ENCODE measurements around the gene MRRF.
"Not testable (repeated sequence)": the region's sequence is repeated elsewhere in the genome, so short reads cannot be mapped to it uniquely, and the experiment has no call there.

MRRF gene

GRCh38 chr9:122276096-122276495 lies 11.4 kb downstream of the MRRF start:
- no peak for DNase-seq (ENCODE audit: low read depth in 3 of 3)

DNA sequence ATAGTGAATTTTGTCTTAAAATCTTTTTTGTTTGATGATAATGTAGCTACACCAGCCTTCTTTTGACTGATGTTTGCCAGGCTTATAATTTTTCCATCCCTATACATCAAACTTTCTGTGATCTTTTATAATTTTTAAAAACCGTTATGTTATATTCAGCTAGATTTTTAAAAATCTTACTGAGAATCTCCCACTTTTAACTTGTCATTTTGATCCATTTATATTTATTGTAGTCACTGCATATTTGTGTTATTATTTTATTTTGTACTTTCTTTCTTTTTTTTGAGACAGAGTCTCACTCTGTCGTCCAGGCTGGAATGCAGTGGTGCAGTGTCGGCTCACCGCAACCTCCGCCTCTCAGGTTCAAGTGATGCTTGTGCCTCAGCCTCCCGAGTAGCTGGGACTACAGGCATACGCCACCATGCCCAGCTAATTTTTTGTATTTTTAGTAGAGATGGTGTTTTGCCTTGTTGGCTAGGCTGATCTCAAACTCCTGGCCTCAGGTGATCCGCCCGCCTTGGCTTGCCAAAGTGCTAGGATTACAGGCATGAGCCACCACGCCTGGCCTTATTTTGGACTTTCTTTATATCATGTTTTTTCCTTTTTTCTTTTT lies 12.7 kb downstream of the MRRF start:
- DNase-seq (ENCODE audit: low read depth in 3 of 3), result no peak

- DNase-seq (ENCODE audit: low read depth in 3 of 3), result no peak
These were observed 16.7 kb downstream of the MRRF start for GRCh38 chr9:122281368-122281767.

DNA sequence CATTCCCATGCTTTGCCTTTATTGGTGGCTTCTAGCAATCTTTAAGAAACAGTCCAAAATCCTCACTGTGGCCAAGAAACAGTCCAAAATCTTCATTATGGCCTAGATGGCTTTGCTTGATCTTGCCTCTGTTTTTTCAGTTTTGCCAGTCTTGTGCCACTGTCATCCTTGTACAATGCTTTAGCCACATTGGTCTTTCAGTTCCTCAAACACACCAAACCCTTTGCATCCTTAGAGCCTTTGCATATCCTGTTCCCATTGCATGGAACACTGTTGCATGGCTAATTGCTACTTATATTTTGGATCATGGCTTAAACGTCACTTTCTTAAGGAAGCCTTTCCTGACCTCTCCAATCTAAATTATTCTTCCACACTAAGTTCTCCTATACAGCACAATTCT lies 22.1 kb downstream of the MRRF start:
- DNase-seq (ENCODE audit: low read depth in 3 of 3), result no peak

DNA sequence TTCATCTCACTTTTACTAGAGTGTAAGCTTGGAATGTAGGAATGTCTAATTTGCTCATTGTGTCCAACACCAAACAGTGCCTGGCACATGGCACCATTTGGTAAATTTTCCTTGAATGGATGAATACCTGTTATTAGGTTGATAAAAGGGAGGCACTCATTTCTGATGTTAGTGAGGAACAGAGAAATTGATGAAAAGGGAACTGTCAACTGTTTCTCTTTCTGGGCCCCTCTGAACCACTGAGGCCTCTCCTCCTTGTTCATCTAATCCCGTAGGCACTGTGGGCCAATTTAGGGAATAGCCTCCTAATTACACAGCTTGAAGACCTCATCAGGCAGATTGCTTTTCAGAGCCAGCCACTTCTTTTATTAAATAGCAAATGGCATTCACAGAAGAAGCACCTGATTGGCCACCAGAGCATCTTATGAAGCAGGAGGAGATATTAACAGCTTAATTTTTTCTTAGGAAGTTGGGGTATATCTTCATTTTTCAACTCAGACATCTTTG lies 22.6 kb downstream of the MRRF start:
- DNase-seq (ENCODE audit: low read depth in 3 of 3), result no peak

DNA sequence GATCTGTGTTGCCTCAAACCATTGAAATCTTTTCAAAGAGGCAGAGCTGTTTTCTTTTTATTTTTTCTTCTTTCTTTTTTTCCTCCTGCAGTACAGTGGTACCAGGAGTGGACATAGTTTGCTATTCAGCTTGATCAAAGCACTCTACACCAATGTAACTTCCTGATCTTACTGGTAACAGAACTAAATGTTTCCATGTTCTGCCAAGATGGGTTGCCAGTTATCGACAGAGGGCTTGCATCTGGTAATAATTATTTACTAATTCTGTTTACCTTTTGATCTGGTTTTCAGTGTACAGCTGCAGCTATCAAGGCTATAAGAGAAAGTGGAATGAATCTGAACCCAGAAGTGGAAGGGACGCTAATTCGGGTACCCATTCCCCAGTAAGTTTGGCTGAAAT lies 26.8 kb downstream of the MRRF start:
- no peak for DNase-seq (ENCODE audit: low read depth in 3 of 3)

DNA sequence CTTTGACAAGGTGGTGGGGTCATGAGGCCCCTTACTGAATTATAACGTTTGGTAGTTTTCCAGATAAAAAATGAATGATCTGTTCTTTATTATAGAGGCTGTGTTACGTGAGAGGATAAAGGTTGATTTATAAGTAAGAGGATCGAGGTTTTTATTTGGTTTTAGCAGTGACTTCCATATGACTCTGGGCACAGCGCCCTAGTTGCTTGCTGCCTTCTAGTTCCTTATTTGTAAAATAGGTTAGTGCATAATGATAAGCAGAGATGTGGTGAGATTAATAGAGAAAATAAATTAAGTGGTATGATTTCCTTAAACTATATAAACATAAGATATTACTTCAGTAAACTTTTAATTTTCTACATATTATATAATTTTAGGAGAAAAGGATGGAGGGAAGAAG lies 29.8 kb downstream of the MRRF start:
- no peak for DNase-seq (ENCODE audit: low read depth in 3 of 3)

DNA sequence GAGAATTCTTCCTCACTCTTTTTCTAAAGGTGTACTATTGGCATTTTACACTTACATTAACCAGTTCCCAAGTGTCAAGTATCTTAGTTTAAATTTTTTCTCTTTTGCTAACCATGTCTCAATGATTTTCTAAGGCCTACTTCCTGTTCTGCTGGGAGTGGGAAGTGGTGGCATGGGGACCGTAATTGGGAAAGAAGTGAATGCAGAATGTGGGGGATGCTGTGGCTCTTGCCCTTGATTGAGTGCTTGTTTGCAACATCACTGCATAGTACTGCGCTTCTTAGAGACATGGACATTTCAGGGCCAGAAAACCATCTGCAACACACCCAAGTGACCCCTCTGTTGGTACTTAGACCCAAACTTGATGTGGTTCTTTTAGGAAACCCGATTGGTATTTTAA lies 32.8 kb downstream of the MRRF start:
- no peak for DNase-seq (ENCODE audit: low read depth in 3 of 3)

GRCh38 chr9:122302237-122303093 lies 37.8 kb downstream of the MRRF start:
- DNase-seq (ENCODE audit: low read depth in 3 of 3), result no peak

DNA sequence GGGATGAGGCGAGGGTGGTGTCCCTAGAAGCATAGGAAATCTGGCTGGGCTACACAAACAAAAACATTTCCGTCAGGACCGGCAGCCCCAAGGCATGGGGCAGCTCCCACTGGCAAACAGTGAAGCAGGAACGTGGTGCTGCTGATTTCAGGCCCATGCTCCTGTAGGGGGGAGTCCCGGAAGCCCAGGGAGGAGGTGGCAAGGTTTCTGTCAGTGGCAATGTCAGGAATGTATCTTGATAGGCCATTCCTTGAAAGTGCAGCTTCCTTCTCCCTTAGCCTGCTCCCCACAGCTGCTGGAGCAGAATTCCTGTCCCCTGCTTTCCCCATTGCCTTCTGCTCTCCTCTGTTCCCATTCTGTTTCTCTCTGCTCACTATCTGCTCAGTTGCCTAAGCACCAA lies 42.4 kb downstream of the MRRF start:
- DNase-seq (ENCODE audit: low read depth in 3 of 3), result no peak

DNA sequence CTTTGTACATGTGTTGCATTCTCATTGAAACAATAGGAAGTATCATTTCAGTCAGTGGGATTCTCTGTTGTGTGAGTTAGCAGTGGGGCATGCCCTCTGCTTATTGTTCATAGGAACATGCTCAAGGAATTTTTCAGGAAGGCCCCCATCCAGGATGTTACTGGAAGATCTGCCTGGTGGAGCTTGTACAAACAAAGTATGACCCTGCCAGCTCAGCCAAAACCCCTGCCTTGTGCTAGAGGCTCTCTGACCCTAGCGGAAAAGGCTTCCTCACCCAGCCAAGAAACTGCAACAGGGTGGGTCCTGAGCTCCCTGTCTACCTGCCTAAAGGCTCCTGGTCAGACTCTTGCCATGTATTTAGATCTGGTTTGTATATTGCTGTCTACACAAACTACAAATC lies 43.2 kb downstream of the MRRF start:
- DNase-seq (ENCODE audit: low read depth in 3 of 3), result no peak

GRCh38 chr9:122309861-122310260 lies 45.2 kb downstream of the MRRF start:
- DNase-seq (ENCODE audit: low read depth in 3 of 3), result no peak

GRCh38 chr9:122314165-122314564 lies 49.5 kb downstream of the MRRF start:
- DNase-seq (ENCODE audit: low read depth in 3 of 3), result no peak

- DNase-seq (ENCODE audit: low read depth in 3 of 3), result no peak
These were observed 50.9 kb downstream of the MRRF start for GRCh38 chr9:122315534-122315933.

GRCh38 chr9:122318284-122318683 lies 53.6 kb downstream of the MRRF start:
- DNase-seq (ENCODE audit: low read depth in 3 of 3), result no peak

DNA sequence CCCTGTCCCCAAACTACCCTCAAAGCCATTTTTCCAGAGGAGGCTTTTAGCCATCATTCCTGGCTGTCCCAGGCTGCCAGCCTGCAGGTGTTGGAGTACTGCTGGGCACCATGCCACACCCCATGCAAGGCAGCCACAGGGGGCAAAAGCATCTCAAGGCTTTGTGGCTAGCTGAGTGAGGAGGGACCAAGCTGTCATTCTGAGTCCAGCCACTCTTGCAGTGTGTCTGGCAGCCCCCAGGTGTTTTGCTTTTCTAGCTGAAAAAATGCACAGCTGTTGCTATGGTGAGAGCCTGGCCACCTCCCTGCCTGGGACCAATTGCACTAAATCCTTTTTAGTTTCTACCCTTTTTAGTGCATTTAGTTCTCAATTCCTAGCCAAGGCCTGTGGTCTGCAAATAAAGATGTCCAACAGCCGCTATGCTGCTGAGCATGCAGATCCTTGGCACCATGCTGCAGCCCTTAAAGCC lies 55.8 kb downstream of the MRRF start:
- no peak for DNase-seq (ENCODE audit: low read depth in 3 of 3)

GRCh38 chr9:122322553-122322952 lies 57.9 kb downstream of the MRRF start:
- no peak for DNase-seq (ENCODE audit: low read depth in 3 of 3)

GRCh38 chr9:122324665-122325064 lies 60.0 kb downstream of the MRRF start:
- DNase-seq (ENCODE audit: low read depth in 3 of 3), result not testable (repeated sequence)

DNA sequence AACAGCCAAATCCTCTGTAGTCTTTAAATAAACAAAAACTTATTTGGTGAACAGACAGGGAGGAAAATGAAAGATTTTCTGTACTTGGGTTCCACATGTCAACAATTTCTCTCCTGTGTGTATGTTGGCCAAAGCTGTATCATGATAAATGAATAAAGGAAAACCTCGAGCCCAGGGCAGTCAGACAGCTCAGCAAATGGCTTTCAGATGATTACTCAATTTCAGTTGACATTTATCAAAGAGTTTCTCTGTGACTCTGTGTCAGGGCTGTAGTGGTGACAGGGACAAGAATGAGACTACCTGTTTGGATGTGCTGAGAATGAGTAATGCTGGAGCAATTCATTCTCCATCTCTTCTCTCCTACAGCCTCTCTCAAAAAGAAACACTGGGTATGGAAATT lies 60.4 kb downstream of the MRRF start:
- DNase-seq (ENCODE audit: low read depth in 3 of 3), result no peak

- no peak for DNase-seq (ENCODE audit: low read depth in 3 of 3)
These were observed 62.5 kb downstream of the MRRF start for GRCh38 chr9:122327175-122327574.

- DNase-seq (ENCODE audit: low read depth in 3 of 3), result no peak
These were observed 64.9 kb downstream of the MRRF start for GRCh38 chr9:122329597-122329996.

DNA sequence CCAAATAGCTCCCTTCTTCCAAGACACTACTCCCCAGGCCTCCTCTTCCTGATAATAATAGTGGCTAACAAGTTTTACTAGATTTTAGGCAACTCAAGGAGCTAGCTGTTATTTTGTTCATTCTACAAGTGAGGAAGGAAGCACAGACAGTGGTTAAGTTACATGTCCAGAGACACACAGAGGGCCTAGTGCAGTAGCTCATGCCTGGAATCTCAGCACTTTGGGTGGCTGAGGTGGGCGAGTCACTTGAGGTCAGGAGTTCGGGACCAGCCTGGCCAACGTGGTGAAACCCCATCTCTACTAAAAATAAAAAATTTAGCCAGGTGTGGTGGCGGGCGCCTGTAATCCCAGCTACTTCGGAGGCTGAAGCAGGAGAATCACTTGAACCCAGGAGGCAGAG lies 65.8 kb downstream of the MRRF start:
- not testable (repeated sequence) for DNase-seq (ENCODE audit: low read depth in 3 of 3)

- no peak for DNase-seq (ENCODE audit: low read depth in 3 of 3)
These were observed 66.8 kb downstream of the MRRF start for GRCh38 chr9:122331523-122331927.
